Activated CD8-positive, alpha-beta memory T cell treated with anti-CD3 and anti-CD28 coated beads, Interleukin-2, amount 50 U/mL, for 1 hour (primary cell): ENCODE data around the gene RUNX1.
"Not testable (repeated sequence)": the region's sequence is repeated elsewhere in the genome, so short reads cannot be mapped to it uniquely, and the experiment has no call there.

Experiments
- DNase-seq: peaks from one replicate; pipeline ENCODE4 v3.0.0-alpha.2; 2020; ENCODE audit errors: extremely low read depth

Gene RUNX1

GRCh38 chr21:34806423-34806822 is 242.7 kb downstream of the RUNX1 start:
- DNase-seq = no peak

GRCh38 chr21:34805157-34805556 is 243.9 kb downstream of the RUNX1 start:
- DNase-seq = no peak

GRCh38 chr21:34804584-34804983 is 244.5 kb downstream of the RUNX1 start:
- DNase-seq = not testable (repeated sequence)

GRCh38 chr21:34803782-34804370 is 245.2 kb downstream of the RUNX1 start:
- no peak for DNase-seq

- no peak for DNase-seq
Observed at GRCh38 chr21:34802180-34802899, 246.8 kb downstream of the RUNX1 start.

GRCh38 chr21:34801519-34802132 is 247.5 kb downstream of the RUNX1 start:
- DNase-seq = no peak

GRCh38 chr21:34800797-34801518 is 248.1 kb downstream of the RUNX1 start:
- no peak for DNase-seq

- DNase-seq = no peak
Observed at GRCh38 chr21:34799092-34799491, 250.0 kb downstream of the RUNX1 start.

- DNase-seq = no peak
Observed at GRCh38 chr21:34797921-34798535, 251.1 kb downstream of the RUNX1 start.

GRCh38 chr21:34797201-34797525 is 251.9 kb downstream of the RUNX1 start:
- DNase-seq = no peak

GRCh38 chr21:34796518-34797200 is 252.4 kb downstream of the RUNX1 start:
- no peak for DNase-seq

GRCh38 chr21:34795548-34796180 is 253.4 kb downstream of the RUNX1 start:
- DNase-seq = no peak

GRCh38 chr21:34795175-34795547 is 253.9 kb downstream of the RUNX1 start:
- DNase-seq = no peak

- no peak for DNase-seq
Observed at GRCh38 chr21:34794686-34795085, 254.4 kb downstream of the RUNX1 start.

GRCh38 chr21:34793471-34793870 is 255.6 kb downstream of the RUNX1 start:
- no peak for DNase-seq

GRCh38 chr21:34792504-34793089 is 256.5 kb downstream of the RUNX1 start:
- no peak for DNase-seq

- no peak for DNase-seq
Observed at GRCh38 chr21:34791776-34792503, 257.2 kb downstream of the RUNX1 start.

GRCh38 chr21:34790834-34791233 is 258.3 kb downstream of the RUNX1 start:
- no peak for DNase-seq

GRCh38 chr21:34790341-34790740 is 258.8 kb downstream of the RUNX1 start:
- no peak for DNase-seq

- no peak for DNase-seq
Observed at GRCh38 chr21:34788879-34789278, 260.2 kb downstream of the RUNX1 start.
